GM12801 (cell line): ENCODE results near the gene IL24.

Source experiments
- TF ChIP-seq, protein P1 (sequence below): IDR thresholded peaks from one replicate; pipeline ENCODE4 v1.5.1; 2011; ENCODE audit warnings: control low read depth; ENCODE audit not compliant: insufficient read length; ENCODE audit errors: extremely low read depth

IL24 gene

DNA sequence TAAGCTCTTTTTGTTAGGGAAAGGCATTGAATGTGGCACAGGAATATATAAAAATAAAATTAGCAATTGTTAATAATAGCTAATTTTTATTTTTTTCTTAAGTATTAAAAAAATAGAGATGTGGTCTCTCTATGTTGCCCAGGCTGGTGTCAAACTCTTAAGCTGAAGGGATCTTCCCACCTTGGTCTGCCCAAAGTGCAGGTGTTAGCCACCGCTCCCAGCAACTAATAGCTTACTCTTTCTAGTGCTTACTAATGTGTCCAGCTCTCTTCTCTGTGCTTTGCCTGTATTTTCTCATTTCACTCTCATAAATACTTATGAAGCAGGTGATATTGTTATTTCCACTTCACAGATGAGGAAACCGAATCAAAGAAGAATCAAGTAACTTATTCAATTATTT, 13.4 kb upstream of the IL24 start:
- TF ChIP-seq, protein P1, sequence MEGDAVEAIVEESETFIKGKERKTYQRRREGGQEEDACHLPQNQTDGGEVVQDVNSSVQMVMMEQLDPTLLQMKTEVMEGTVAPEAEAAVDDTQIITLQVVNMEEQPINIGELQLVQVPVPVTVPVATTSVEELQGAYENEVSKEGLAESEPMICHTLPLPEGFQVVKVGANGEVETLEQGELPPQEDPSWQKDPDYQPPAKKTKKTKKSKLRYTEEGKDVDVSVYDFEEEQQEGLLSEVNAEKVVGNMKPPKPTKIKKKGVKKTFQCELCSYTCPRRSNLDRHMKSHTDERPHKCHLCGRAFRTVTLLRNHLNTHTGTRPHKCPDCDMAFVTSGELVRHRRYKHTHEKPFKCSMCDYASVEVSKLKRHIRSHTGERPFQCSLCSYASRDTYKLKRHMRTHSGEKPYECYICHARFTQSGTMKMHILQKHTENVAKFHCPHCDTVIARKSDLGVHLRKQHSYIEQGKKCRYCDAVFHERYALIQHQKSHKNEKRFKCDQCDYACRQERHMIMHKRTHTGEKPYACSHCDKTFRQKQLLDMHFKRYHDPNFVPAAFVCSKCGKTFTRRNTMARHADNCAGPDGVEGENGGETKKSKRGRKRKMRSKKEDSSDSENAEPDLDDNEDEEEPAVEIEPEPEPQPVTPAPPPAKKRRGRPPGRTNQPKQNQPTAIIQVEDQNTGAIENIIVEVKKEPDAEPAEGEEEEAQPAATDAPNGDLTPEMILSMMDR: no peak

DNA sequence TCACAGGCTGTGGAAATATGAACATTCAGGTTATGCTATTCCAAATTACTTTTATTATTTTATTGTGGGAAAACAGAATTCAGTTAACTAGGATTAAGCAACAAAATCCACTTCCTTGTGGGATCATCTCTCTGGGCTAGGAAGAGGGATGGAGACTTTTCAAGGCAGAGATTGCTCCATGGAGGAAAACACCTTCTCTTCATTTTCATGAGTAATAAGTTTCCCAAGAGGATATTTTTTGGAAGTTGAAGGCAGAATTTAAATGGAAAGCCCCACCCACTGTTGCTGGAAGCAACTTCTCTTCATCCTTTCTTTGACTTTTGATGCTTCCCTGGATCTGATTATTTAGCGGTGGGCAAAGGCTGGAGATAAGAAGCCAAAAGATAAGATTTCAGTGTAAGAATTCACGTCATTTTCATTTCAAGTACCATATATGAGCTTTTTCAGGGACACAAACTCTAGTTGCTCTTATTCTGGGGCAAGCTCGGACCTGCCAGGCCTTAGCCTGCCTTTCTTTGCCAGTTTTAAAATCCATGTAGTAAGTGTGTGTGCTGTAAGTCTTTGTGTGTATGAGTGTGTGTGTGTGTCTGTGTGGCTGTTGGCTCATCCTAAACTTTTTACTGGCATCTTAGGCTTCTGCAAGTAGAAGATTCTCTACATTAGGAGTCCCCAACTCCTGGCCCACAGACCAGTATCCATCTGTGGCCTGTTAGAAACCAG, 11.7 kb upstream of the IL24 start:
- TF ChIP-seq, protein P1: no peak

DNA sequence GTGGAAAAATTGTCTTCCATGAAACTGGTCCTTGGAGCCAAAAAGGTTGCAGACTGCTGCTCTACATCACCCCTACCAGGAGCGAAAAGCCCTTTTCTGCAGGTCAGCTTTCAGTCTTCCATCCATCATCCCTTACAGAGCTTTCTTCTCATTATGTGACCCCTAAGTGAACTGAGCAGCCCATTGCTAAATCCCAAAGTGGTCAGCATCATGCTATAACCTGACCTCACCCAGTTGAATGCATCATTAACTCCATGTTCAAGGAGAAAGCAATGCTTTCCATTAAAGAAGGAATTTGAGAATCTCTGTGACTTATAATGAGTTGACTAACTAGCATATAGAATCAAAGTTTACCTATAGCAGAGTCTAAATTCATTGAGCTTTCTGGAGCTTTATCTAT, 10.4 kb upstream of the IL24 start:
- TF ChIP-seq, protein P1: no peak

DNA sequence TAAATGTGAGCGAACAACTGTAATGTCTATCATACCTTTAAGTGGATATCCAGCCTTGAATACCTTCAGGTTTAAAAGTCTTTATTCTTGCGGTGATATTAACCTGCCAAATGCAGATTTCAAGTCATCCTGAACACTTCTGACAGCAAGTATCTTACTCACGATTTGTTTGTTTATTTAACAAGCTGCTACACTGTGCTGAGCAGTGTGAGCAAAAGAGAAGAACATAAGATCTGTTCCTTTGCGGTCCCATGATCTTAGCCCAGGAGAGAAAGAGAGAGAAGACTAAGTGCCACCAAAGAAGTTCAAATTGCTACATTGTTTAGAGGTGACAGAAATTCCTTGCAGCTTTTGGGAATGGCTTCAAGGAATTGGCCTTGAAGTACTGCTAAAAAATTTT, 9.5 kb upstream of the IL24 start:
- TF ChIP-seq, protein P1: no peak

DNA sequence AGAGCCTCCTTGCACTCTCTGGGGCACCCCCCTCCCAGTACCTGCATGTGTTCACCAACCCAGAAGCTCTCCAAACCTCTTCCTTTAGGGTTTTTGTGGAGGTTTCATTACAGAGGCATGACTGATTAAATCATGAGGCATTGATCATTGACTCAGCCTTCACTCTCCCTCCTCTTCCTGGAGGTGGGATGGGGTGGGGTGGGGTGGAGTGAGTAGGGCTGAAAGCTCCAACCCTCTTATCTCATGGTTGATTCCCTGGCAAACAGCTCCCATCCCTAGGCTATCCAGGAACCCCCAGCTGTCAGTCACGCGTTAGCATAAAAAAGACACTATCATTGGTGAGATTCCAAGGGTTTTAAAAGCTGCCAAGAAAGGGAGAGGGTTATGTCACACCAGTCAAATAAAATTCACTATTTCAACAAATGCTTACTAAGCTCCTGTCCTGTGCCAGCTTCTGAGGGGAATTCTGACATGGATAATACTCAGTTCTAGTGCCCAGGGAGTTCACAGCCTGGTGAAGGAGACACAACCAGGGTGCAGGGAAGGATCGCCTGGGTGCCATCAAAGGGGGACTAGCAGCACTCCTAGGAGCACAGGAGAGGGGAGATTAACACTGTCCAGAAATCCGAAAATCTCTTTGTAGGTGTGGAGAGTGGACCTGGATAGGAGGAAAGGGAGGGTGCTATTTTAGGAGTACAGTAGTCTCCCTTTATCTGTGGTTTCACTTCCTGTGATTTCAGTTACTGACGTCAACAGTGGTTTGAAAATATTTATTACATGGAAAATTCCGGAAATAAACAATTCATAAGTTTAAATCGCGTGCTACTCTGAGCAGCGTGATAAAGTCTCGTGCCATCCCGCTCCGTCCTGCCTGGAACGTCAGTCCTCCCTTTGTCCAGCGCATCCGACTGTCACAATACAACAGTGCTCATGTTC, 6.8 kb upstream of the IL24 start:
- TF ChIP-seq, protein P1: no peak

DNA sequence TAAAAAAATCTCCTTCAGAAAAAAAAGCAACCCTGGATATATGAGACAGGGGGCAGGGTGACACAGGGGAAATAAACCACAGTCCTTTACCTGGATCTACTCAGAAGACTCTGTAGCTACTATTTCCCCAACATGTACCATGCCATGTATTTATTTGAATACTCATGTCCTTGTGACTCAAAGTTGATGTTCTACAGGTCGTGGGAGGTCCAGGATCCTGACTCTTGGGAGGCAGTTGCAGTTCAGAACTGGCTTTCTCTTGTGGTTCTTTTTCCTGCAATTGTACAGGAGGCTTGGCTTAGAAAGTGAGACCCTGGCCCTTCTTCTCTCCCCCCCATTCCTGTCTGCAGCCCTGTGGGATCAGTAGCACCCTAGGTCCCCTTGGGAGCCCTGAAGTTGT, 5.8 kb upstream of the IL24 start:
- TF ChIP-seq, protein P1: no peak

DNA sequence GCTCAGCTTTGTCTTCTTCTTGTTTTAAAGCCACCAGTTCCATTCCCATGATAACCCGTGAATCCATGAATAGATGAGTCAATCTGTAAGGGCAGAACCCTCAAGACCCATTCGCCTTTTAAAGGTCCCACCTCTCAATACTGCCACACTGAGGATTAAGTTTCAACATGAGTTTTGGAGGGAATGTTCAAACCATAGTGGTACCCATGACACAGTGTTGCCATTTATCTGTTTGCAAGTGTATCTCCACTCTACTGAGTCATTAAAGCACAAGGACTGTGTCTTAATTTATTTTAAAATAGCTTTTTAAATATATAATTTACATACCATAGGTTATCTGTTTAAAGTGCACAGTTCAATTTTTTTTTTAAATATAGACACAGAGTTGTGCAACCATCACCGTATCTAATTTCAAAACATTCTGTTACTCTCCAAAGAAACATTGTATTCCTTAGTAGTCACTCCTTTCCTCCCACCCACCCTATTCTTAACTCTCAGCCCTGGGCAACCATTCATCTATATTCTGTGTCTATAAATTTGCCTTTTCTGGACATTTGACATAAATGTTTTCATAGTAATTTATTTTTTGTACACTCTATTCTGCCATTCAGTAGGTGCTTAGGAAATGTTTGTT, 4.8 kb upstream of the IL24 start:
- TF ChIP-seq, protein P1: no peak
